Measurements from ENCODE around the gene PAX3.

- TF ChIP-seq CTCF (IDR thresholded peaks at IDR 0.05) (no peak), POLR2AphosphoS5 (IDR thresholded peaks at IDR 0.05) (no peak), EP300 (IDR thresholded peaks at IDR 0.05) (no peak), POLR2A (IDR thresholded peaks at IDR 0.05) (no peak)
These were observed 12.0 kb upstream of the PAX3 start for GRCh38 chr2:222310747-222311318.

Data from suprapubic skin (tissue), 4 donors.